Smooth muscle cell of the coronary artery (primary cell): ENCODE measurements around the gene CIT. TPM values are rescaled to one million over a fixed set of nuclear protein-coding genes. Genes with fewer than 3 reads are reported as not detected.

Experiments used
- total RNA-seq: library from RNA; depleted of rRNA; stranded (reverse); fragments of >200 nt; gene quantifications from 2 replicates; pipeline ENCODE4 v1.2.3, GENCODE V29; 2014; ENCODE audit warnings: low replicate concordance

Gene CIT, protein sequence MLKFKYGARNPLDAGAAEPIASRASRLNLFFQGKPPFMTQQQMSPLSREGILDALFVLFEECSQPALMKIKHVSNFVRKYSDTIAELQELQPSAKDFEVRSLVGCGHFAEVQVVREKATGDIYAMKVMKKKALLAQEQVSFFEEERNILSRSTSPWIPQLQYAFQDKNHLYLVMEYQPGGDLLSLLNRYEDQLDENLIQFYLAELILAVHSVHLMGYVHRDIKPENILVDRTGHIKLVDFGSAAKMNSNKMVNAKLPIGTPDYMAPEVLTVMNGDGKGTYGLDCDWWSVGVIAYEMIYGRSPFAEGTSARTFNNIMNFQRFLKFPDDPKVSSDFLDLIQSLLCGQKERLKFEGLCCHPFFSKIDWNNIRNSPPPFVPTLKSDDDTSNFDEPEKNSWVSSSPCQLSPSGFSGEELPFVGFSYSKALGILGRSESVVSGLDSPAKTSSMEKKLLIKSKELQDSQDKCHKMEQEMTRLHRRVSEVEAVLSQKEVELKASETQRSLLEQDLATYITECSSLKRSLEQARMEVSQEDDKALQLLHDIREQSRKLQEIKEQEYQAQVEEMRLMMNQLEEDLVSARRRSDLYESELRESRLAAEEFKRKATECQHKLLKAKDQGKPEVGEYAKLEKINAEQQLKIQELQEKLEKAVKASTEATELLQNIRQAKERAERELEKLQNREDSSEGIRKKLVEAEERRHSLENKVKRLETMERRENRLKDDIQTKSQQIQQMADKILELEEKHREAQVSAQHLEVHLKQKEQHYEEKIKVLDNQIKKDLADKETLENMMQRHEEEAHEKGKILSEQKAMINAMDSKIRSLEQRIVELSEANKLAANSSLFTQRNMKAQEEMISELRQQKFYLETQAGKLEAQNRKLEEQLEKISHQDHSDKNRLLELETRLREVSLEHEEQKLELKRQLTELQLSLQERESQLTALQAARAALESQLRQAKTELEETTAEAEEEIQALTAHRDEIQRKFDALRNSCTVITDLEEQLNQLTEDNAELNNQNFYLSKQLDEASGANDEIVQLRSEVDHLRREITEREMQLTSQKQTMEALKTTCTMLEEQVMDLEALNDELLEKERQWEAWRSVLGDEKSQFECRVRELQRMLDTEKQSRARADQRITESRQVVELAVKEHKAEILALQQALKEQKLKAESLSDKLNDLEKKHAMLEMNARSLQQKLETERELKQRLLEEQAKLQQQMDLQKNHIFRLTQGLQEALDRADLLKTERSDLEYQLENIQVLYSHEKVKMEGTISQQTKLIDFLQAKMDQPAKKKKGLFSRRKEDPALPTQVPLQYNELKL (N-terminal part only)
- 4.2 and 6.3 TPM in 2 replicates for total RNA-seq

DNA sequence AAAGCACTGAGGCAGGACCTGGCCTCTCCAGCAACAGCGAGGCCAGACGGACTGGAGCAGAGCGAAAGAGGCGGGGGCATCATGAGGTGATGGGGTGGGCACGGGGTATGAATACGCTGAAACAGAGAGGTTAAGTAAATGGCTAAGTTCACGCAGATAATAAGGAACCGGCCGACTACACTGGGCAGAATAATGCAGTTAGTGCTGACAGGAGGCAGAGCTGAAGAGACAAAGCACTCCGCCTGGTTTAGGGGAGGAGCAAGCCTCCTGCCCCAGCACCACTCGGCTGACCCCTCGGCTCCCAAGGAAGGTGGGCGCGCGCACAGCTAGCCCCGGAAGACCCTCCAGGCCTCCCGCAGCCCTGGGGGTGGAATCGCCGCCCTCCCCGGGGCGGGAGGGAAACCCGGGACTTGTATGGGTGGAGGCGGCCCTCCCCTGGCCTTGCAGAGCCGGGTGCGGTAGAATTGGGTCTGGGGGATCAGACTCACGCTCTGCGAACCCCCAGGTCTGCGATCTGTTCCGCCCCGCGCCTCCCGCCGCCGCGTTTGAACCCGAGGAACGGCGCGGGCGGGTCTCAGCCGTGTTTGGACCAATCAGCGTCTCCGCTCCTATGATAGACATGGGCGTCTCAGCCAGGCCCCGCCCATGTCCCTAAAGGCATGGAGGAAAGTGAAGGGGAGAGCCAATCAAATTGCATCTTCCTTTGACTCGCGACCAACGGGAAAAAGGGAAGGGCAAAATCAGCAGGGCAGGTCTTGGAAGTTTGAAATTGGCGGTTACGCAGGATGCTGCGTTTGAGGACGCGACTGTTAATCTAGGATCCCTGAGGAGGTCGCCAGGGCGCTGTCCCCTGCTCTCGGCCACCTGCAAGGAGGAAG lies at the start of gene CIT:
Gene CIT (minus strand): TSS at position 560 of the 878 bp plus-strand sequence. CDS start 1,152 bp downstream, outside the sequence.

DNA sequence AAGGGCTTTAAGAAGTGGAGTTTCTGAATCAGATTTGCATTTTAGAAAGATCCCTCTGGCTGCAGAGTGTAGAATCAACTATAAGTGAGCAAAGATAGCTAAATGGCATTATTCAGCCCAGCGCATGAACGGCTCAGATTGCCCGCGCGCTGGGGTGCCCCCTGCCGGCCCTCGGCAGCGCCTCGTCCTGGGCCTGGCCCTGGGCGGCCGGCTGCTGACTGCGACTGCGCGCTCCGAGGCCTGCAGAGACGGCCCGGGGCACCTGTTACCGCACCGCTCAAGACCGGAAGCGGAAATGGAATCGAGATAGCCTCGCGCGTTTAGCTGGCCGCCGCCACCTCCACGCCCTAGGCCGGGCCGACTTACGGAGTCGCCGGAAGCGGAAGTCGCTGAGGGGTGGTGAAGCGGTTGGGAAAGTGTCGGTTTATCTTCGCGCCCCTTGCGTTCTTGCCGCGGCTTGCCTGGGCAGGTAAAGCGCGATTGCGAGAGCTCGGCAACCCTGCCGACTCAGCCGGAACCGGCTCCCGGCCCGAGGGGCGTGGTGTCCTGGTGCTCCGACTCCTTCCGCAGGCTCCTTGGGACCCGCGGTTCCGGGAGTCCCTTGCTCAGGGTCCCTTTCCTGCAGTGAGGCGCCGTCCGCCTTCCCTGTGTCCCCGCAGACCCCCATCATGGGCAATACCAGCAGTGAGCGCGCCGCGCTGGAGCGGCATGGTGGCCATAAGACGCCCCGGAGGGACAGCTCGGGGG lies 209.4 kb downstream of the CIT start, which contains the start of gene PRKAB1:
Gene PRKAB1 (plus strand): TSS at position 557 of the 747 bp plus-strand sequence. CDS start 112 bp downstream, at position 669.

Other genes starting within 250 kb of the CIT start
- gene PRKAB1, start 209.2 kb downstream of the CIT start, total RNA-seq: 7.3 and 9.4 TPM in 2 replicates
- 0.23 TPM in 1 of 2 replicates, not detected in the other for gene BICDL1, start 111.9 kb upstream of the CIT start, total RNA-seq
- 27.7 and 69.4 TPM in 2 replicates for gene RAB35, start 239.4 kb upstream of the CIT start, total RNA-seq